Natural killer cell treated with Interleukin-12 subunit alpha and Interleukin-12 subunit beta and Interleukin-15 and Interleukin-18, amount 100 ng/mL, for 72 hours (primary cell): ENCODE results near the gene CLCN4. TPM values are rescaled to one million over a fixed set of nuclear protein-coding genes. Genes with fewer than 3 reads are reported as not detected.

Source experiments
- ATAC-seq, 2 donors: fragments of 150-1000 bp; cut with Tn5 transposase in 1 of 2; sonication (Bioruptor Pico), chemical (Tn5 transposase) in 1 of 2; 2 replicates each; pipeline ENCODE4 v1.10.0; 2021
- DNase-seq: peaks from one replicate; pipeline ENCODE4 v3.0.0; 2022; ENCODE audit warnings: low spot score
- H3K27ac Mint-ChIP-seq, 2 donors: 1 replicate in 1 of 2; 2 replicates in 1 of 2; pipeline ENCODE4 v1.8.0; 2022; ENCODE audit warnings: mixed read lengths in 2 of 2, mild to moderate bottlenecking in 1 of 2, moderate library complexity in 1 of 2
- H3K27me3 Mint-ChIP-seq, 2 donors: 1 replicate in 1 of 2; 2 replicates in 1 of 2; pipeline ENCODE4 v1.8.0; 2022; ENCODE audit warnings: mixed read lengths in 2 of 2
- H3K36me3 Mint-ChIP-seq: one replicate; pipeline ENCODE4 v1.8.0; 2022; ENCODE audit warnings: mixed read lengths
- H3K4me1 Mint-ChIP-seq, 2 donors: 1 replicate in 1 of 2; 2 replicates in 1 of 2; pipeline ENCODE4 v1.8.0; 2022; ENCODE audit warnings: low read depth in 2 of 2, mixed read lengths in 2 of 2, mild to moderate bottlenecking in 1 of 2
- H3K4me3 Mint-ChIP-seq: one replicate; pipeline ENCODE4 v1.8.0; 2022; ENCODE audit warnings: mixed read lengths
- H3K9me3 Mint-ChIP-seq: 2 replicates; pipeline ENCODE4 v1.8.0; 2022; ENCODE audit warnings: mixed read lengths
- total RNA-seq, 2 donors: library from RNA; stranded (reverse); gene quantifications; one replicate each; pipeline ENCODE4 v1.2.3, GENCODE V29; 2022

CLCN4 gene
- total RNA-seq, 2 donors from 2014 or later = not detected

DNA sequence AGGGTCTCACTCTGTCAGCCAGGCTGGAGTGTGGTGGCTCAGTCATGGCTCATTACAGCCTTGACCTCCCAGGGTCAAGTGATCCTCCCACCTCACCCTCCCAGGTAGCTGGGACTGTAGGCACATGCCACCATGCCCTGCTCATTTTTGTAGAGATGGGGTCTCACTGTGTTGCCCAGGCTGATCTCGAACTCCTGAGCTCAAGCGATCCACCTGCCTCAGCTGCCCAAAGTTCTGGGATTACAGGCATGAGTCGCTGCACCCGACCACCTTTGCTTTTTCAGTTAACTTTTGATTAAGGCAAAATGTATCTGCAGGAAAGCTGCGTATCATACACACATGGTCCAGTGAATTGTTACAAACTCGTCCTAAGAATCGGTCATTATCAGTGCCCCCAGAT is 16.5 kb upstream of the CLCN4 start:
- no peak for DNase-seq
- Mint-ChIP-seq H3K4me1 (no peaks in the 10 kb centered on the region), H3K27me3 (no peaks in the 10 kb centered on the region), H3K9me3 (no peaks in the 10 kb centered on the region), H3K4me3 (no peak overlapping the region), H3K27ac (no peak overlapping the region), H3K36me3 (no peaks in the 10 kb centered on the region)
- no peak for ATAC-seq

DNA sequence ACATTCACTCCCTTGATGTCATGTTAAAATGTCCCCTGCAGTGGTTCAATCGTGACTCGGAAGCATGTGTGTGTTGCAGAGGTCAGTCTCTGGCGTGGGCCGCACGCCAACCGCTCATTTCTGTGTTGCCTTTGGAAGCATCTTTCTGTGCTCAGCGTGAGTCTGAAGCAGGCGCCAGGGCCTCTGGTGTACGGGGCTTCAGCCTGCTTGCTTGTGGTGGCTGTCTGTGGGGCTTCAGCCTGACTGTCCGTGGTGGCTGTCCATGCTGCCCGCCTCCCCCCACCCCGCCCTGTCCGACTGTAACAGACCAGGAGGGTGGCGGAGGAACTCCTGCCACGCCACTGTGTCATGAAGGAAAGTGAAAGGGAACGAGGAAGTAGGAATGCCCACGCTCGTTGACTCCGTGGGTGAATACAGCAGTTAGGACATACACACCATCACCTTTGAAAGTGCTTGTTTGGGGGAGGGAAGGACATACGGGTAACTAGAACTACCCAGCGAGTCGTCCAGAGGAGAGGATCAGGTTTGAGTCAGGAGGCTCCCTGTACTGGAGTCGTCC is 14.7 kb upstream of the CLCN4 start:
- no peak overlapping the region for H3K27ac Mint-ChIP-seq
- H3K27me3 Mint-ChIP-seq = no peaks in the 10 kb centered on the region
- no peak for ATAC-seq
- H3K4me1 Mint-ChIP-seq = no peaks in the 10 kb centered on the region
- no peaks in the 10 kb centered on the region for H3K9me3 Mint-ChIP-seq
- H3K36me3 Mint-ChIP-seq = no peaks in the 10 kb centered on the region
- H3K4me3 Mint-ChIP-seq = no peak overlapping the region
- DNase-seq = no peak

DNA sequence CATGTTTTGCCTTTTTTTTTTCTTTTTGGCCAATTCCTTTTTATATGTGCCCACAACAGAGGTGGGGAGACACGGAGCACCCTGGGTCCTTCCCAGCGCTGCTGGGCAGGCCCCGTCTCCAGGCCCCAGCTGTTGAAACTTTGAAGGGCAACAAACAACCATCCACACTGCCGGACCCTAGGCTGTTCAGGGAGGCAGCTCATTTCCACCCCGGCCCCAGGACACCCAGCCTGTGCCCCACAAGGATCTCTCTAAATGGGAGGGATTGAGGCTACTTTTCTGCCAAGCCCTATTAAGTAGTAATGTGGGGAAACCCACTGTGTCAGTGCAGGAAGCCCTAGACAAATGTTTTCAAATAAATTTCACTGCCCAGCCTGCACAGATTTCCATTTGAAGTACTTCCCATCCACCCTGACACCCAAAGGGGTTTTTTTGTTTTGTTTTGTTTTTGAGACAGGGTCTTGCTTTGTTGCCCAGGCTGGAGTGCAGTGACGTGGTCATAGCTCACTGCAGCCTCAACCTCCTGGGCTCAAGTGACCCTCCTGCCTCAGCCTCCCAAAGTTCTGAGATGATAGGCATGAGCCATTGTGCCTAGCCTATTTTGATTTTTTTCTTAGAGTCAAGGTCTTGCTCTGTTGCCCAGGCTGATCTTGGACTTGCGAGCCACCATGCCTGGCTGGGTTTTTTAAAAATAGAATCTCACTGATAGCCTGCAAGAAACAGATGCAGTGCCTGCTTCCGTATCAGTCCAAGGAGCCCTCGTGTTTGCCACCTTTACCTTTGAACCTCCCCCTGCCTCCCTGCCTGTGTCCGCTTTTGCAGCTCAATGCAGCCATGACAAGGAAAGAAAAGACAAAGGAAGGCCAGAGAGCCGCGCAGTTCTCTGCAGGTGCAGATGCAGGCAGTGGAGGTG is 13.4 kb upstream of the CLCN4 start:
- no peak overlapping the region for H3K4me3 Mint-ChIP-seq
- no peak for ATAC-seq
- no peaks in the 10 kb centered on the region for H3K4me1 Mint-ChIP-seq
- no peaks in the 10 kb centered on the region for H3K27me3 Mint-ChIP-seq
- no peak overlapping the region for H3K27ac Mint-ChIP-seq
- H3K9me3 Mint-ChIP-seq = no peaks in the 10 kb centered on the region
- DNase-seq = no peak
- H3K36me3 Mint-ChIP-seq = no peaks in the 10 kb centered on the region

DNA sequence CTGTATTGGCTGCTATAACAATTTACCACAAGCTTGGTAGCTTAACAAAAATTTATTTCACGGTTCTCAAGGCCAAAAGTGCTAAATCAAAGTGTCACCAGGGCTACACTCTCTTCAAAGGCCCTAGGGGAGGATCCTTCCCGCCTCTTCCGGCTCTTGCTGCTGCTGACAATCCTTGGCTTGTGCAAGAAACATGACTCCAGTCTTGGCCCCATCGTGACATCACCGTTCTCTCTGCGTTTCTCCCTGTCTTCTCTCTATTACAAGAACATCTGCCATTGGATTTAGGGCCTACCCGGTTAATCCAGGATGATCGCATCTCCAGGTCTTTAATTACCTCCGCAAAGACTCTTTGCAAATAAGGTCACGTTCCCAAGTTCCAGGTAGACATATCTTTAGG is 10.4 kb upstream of the CLCN4 start:
- Mint-ChIP-seq H3K27ac (no peak overlapping the region), H3K27me3 (no peaks in the 10 kb centered on the region), H3K4me3 (no peak overlapping the region), H3K36me3 (no peaks in the 10 kb centered on the region), H3K4me1 (no peaks in the 10 kb centered on the region), H3K9me3 (no peaks in the 10 kb centered on the region)
- ATAC-seq (no peak), DNase-seq (no peak)

DNA sequence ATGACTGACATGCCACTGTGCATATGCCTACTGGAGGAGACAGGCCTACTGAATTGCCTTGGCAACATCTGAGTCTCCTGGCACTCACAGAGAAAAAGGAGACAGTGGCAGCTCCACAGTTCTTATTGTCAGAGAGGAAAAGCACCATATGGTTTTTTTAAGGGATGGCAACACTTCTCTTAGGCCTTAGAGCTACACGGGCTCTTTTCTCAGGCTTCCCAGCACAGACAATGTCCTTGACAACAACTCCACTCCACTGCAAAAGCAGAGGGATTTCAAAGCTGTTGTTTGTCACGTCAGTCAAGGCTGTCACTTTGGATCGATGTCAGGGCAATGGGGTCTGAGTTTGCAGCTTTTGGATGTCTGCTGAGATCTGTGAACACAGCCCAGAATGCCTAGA is 4.7 kb upstream of the CLCN4 start:
- Mint-ChIP-seq H3K36me3 (no peaks in the 10 kb centered on the region), H3K27ac (no peak overlapping the region), H3K4me1 (peaks cover 0 to 2% of the 10 kb centered on the region in 2 donors), H3K9me3 (no peaks in the 10 kb centered on the region), H3K4me3 (no peak overlapping the region), H3K27me3 (peaks cover 11 to 19% of the 10 kb centered on the region in 2 donors)
- no peak for DNase-seq
- no peak for ATAC-seq

DNA sequence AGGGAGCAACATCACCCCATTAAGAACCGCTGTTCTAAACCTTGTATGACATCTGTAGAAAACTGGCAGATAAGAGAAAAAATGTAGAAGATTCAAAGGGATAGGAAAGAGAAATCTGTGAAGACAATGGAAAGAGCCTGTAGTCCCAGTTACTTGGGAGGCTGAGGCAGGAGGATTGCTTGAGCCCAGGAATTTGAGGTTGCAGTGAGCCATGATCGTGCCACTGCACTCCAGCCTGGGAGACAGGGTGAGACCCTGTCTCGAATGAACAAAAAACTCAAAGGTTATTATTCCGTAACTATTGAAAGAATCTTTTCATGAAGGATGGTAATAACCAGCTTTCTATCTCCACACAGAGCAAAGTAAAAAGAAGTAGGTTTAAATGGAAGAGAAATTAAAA is 1.6 kb upstream of the CLCN4 start:
- Mint-ChIP-seq H3K4me1 (peaks cover 0 to 3% of the 10 kb centered on the region in 2 donors), H3K36me3 (no peaks in the 10 kb centered on the region), H3K4me3 (no peak overlapping the region), H3K27ac (no peak overlapping the region), H3K27me3 (peaks cover 17 to 27% of the 10 kb centered on the region in 2 donors), H3K9me3 (no peaks in the 10 kb centered on the region)
- DNase-seq = no peak
- ATAC-seq = no peak

DNA sequence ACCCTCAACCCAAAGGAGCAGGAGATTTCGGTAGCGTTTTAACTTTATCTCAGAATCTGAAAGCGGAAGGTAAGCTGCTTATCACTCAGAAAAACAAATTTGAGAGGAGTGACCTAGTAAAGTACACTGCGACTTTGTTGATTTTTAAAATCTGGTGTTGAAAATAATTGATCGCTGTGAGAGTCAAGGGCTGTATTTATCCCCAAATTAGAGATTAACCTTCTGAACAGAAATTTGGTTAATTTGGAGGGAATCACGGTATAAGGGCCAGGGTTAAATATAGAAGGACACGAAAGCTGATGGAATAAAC is 212 bp downstream of the CLCN4 start:
- Mint-ChIP-seq H3K27ac (no peak overlapping the region), H3K4me1 (peaks cover 0 to 3% of the 10 kb centered on the region in 2 donors), H3K9me3 (no peaks in the 10 kb centered on the region), H3K27me3 (peaks cover 28 to 37% of the 10 kb centered on the region in 2 donors), H3K4me3 (no peak overlapping the region), H3K36me3 (no peaks in the 10 kb centered on the region)
- DNase-seq (no peak), ATAC-seq (no peak)

DNA sequence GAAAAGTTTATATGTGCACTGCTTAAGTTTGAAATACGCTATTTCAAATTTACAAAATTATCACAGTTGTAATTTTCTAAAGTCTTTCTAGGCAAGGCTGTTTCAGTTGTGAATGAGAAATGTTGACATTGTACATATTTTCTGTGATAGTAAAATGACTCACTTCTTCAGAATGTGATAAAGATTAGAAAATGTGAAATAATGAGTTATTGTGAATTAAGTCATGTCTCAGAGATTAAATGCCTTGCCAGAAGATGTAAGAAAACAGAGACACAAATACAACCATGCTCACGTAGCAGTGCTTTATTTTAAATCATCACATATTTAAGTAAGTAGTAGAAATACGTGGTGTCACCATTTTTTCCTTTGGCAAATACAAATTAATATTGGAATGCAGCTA is 768 bp downstream of the CLCN4 start:
- Mint-ChIP-seq H3K27me3 (peaks cover 28 to 40% of the 10 kb centered on the region in 2 donors), H3K36me3 (no peaks in the 10 kb centered on the region), H3K27ac (no peak overlapping the region), H3K4me1 (peaks cover 0 to 3% of the 10 kb centered on the region in 2 donors), H3K9me3 (no peaks in the 10 kb centered on the region), H3K4me3 (no peak overlapping the region)
- ATAC-seq (no peak), DNase-seq (no peak)

DNA sequence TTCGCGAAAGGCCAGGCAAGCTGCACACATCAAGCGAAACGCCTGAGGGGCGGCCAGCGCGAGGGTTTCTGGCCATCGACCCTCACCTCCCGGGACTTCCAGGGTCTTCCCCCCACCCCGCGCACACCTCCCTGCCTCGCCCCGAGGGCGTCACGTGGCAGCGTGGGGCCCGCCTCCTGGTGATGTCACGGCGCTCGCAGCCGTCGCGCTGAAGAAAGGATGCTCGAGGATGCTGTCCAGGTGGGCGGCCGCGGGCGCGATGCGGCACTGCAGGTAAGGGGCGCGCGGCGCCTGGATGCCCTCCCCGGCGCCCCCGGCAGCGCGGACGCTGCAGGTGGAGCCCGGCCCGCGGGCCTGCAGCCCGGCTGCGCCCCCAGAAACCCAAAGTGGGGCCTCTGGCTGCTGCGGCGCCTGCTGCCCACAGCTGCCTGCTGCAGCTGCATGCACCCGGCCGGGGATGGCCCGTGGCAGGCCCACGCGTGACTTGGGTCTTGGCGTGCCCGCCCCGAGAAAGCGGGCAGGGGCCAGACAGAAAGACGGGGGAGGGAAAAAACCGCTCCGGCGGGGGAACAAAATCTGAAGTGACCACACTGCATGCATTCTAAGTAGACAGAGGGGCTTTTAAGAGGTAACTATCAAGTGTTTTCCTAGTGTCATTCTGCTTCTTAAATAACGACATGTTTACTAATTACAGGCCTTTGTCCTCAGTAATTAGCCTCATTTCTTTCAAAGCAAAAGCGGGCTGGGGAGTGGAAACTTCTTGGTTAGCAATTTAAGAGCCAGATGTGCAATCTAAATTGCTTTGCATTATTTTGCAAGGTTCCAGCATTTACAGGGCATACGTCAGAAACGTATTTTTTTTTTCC is 1.7 kb downstream of the CLCN4 start:
- DNase-seq = no peak
- H3K27me3 Mint-ChIP-seq = peaks cover 28 to 37% of the 10 kb centered on the region in 2 donors
- no peaks in the 10 kb centered on the region for H3K9me3 Mint-ChIP-seq
- no peaks in the 10 kb centered on the region for H3K36me3 Mint-ChIP-seq
- H3K4me3 Mint-ChIP-seq = no peak overlapping the region
- no peak overlapping the region for H3K27ac Mint-ChIP-seq
- ATAC-seq = peak in 1 of 2 donors; percentile 41
- peaks cover 0 to 3% of the 10 kb centered on the region in 2 donors for H3K4me1 Mint-ChIP-seq

DNA sequence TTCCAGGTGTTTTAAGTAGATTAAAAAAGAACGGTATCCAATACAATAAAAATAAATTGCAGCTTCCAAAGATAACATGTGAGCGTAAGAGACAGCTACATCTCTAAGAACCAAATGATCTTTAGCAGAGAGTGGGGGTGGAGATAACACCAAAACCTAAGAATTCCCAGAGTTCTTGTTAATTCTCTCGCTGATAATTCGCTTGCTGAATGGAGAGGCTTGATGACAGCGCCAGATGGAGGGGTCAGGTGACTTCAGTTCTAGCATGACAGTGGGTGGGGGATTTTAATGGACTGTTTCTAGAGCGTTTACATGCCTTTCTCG is 2.3 kb downstream of the CLCN4 start:
- H3K27me3 Mint-ChIP-seq = peaks cover 33 to 39% of the 10 kb centered on the region in 2 donors
- H3K9me3 Mint-ChIP-seq = no peaks in the 10 kb centered on the region
- H3K4me3 Mint-ChIP-seq = no peak overlapping the region
- peaks cover 0 to 3% of the 10 kb centered on the region in 2 donors for H3K4me1 Mint-ChIP-seq
- DNase-seq (no peak), ATAC-seq (no peak)
- no peaks in the 10 kb centered on the region for H3K36me3 Mint-ChIP-seq
- no peak overlapping the region for H3K27ac Mint-ChIP-seq

DNA sequence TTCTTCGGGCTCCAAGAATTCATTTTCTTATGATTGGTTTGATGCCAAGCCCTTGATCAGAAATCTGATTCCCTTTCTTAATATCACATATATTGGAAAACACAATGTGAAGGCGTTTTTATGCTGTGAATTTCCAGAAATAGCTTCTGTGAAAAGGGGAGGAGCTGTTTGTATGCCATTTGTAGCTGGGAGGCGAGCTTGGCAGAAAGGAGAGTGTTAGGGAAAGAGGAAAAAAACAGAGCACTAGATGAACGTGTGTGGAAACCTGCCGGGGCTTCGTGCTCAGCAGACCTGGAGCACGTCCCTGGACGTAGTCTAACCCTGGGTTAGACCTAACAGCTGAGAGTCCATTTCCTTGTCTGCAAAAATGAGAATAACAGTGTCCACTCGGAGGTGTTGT is 3.4 kb downstream of the CLCN4 start:
- no peak overlapping the region for H3K4me3 Mint-ChIP-seq
- H3K27me3 Mint-ChIP-seq = peaks cover 30 to 35% of the 10 kb centered on the region in 2 donors
- H3K27ac Mint-ChIP-seq = no peak overlapping the region
- peaks cover 0 to 3% of the 10 kb centered on the region in 2 donors for H3K4me1 Mint-ChIP-seq
- no peaks in the 10 kb centered on the region for H3K9me3 Mint-ChIP-seq
- DNase-seq = no peak
- H3K36me3 Mint-ChIP-seq = no peaks in the 10 kb centered on the region
- no peak for ATAC-seq

DNA sequence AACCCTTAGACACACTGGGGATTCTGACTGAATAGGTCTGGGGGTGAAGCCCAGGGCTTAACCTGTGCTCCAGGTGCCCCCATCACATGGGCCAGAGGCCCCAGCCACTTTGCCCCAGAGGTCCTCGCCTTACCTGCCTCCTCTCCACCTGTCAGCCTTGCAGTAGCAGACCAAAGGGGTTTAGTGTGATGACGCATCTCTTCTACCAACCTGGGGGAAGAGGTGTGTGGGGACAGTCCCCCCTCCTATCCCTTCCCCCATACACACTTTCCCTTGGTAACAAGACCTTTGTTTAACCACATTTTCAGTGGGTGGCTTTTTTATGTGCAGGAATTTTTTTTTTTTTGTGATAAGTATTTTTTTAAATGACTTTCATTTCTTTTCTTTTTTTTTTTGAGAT is 6.3 kb downstream of the CLCN4 start:
- no peak overlapping the region for H3K27ac Mint-ChIP-seq
- no peak for DNase-seq
- no peak for ATAC-seq
- peaks cover 20 to 27% of the 10 kb centered on the region in 2 donors for H3K27me3 Mint-ChIP-seq
- no peaks in the 10 kb centered on the region for H3K36me3 Mint-ChIP-seq
- no peaks in the 10 kb centered on the region for H3K9me3 Mint-ChIP-seq
- H3K4me3 Mint-ChIP-seq = no peak overlapping the region
- H3K4me1 Mint-ChIP-seq = peaks cover 0 to 18% of the 10 kb centered on the region in 2 donors

DNA sequence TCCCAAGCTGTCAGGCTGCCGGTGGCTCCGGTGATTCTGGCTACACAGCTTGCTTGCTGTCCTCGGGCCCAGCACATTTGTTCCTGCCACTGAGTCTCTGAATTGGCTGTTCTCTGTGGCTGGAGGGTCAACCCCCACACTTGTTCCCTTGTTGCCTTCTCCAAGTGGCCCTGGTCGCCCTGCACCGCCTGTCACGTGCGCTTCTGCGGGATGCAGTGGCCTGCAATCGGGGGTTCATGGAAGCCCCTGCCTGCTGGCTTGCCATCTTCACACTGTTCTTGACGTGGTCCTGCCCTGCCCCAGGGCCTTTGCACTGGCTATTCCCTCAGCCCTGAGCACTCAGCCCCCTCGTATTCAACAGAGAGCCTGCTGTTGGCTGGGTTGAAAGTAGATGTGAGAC is 8.1 kb downstream of the CLCN4 start:
- H3K27ac Mint-ChIP-seq = no peak overlapping the region
- DNase-seq (no peak), ATAC-seq (no peak)
- peaks cover 0 to 18% of the 10 kb centered on the region in 2 donors for H3K4me1 Mint-ChIP-seq
- no peaks in the 10 kb centered on the region for H3K9me3 Mint-ChIP-seq
- peaks cover 22 to 27% of the 10 kb centered on the region in 2 donors for H3K27me3 Mint-ChIP-seq
- no peaks in the 10 kb centered on the region for H3K36me3 Mint-ChIP-seq
- H3K4me3 Mint-ChIP-seq = no peak overlapping the region
